OCI-LY3 (cell line): Measurements from ENCODE around the gene NLRC5.

ENCODE experiments used
- H2AFZ ChIP-seq: fragments of 200-600, 300-600 bp; shearing (Covaris generic); 2 replicates; pipeline ENCODE4 v1.6.0; 2014; ENCODE audit warnings: antibody characterized with exemption, low read depth, low read length
- H3K27ac ChIP-seq: fragments of 200-600, 300-600 bp; sonication (generic); 2 replicates; pipeline ENCODE4 v1.5.1; 2014; ENCODE audit warnings: mild to moderate bottlenecking, low read length, moderate library complexity, mixed read lengths
- H3K27me3 ChIP-seq: fragments of 200-600, 300-600 bp; sonication (generic); 2 replicates; pipeline ENCODE4 v1.6.1; 2014; ENCODE audit warnings: low read depth, low read length, mixed read lengths
- H3K36me3 ChIP-seq: fragments of 200-600, 300-600 bp; sonication (generic); replicated peaks from 2 replicates; pipeline ENCODE3; 2014; ENCODE audit warnings: low read depth, low read length, mixed read lengths
- H3K4me1 ChIP-seq: fragments of 300-600, 200-600 bp; sonication (generic); 2 replicates; pipeline ENCODE4 v1.6.1; 2014; ENCODE audit warnings: low read length, mixed read lengths
- H3K4me2 ChIP-seq: fragments of 200-600, 300-600 bp; sonication (generic); 2 replicates; pipeline ENCODE4 v1.6.1; 2014; ENCODE audit warnings: low read length, mixed read lengths
- H3K4me3 ChIP-seq: fragments of 300-600, 200-600 bp; sonication (generic); 2 replicates; pipeline ENCODE4 v1.5.1; 2014; ENCODE audit warnings: antibody characterized with exemption, mild to moderate bottlenecking, low read length, moderate library complexity
- H3K79me2 ChIP-seq: fragments of 300-600, 200-600 bp; shearing (Covaris generic); 2 replicates; pipeline ENCODE4 v1.6.1; 2014; ENCODE audit warnings: mild to moderate bottlenecking, low read length, mixed read lengths
- H3K9ac ChIP-seq: fragments of 300-600, 200-600 bp; shearing (Covaris generic); 2 replicates; pipeline ENCODE4 v1.6.0; 2014; ENCODE audit warnings: mild to moderate bottlenecking, low read length, moderate library complexity
- H3K9me3 ChIP-seq: fragments of 200-600, 300-600 bp; shearing (Covaris generic); 2 replicates; pipeline ENCODE4 v1.6.1; 2014; ENCODE audit warnings: low read length, mixed read lengths; ENCODE audit not compliant: insufficient read depth
- H4K20me1 ChIP-seq: fragments of 200-600, 300-600 bp; sonication (generic); 2 replicates; pipeline ENCODE4 v1.6.1; 2016; ENCODE audit warnings: low read length, mixed read lengths; ENCODE audit not compliant: insufficient read depth
- EZH2phosphoT487 ChIP-seq: fragments of 200-600 bp; shearing (Covaris generic); IDR thresholded peaks from 2 replicates; pipeline ENCODE4 v1.6.1; 2018; ENCODE audit warnings: antibody characterized with exemption, mixed run types, low read depth
- TF ChIP-seq, protein P1 (sequence below): fragments of 200-600, 300-600 bp; sonication (generic); IDR thresholded peaks from 2 replicates; pipeline ENCODE4 v1.5.1; 2014; ENCODE audit warnings: antibody characterized with exemption, low read length, low read depth

NLRC5 gene

GRCh38 chr16:57013902-57014301 lies 24.5 kb downstream of the NLRC5 start:
- peak overlapping the region; percentile 71 for H3K4me2 ChIP-seq
- peak overlapping the region; percentile 53 for H3K27ac ChIP-seq

DNA sequence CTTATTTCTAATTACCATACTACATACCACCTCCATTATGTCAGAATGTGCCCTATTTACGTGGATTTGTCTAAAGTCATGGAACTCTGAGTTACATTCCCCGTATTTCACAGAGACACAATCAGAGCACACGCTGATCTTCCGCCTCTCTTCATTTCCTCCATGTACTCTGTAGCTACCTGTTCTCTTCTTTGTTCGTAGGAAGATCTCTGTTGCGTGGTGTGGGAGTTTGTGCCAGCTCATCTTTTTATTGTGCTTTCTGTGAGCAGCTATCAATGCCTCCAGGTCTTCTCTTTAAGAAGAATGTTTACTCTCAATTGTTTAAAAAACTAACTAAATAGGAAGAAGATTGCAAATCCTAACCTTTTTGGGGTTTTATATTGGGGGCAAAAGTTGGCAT lies 26.9 kb downstream of the NLRC5 start:
- no peak overlapping the region for H3K4me3 ChIP-seq
- no peaks in the 10 kb centered on the region for H3K27me3 ChIP-seq
- TF ChIP-seq EZH2phosphoT487 = no peak
- TF ChIP-seq, protein P1, sequence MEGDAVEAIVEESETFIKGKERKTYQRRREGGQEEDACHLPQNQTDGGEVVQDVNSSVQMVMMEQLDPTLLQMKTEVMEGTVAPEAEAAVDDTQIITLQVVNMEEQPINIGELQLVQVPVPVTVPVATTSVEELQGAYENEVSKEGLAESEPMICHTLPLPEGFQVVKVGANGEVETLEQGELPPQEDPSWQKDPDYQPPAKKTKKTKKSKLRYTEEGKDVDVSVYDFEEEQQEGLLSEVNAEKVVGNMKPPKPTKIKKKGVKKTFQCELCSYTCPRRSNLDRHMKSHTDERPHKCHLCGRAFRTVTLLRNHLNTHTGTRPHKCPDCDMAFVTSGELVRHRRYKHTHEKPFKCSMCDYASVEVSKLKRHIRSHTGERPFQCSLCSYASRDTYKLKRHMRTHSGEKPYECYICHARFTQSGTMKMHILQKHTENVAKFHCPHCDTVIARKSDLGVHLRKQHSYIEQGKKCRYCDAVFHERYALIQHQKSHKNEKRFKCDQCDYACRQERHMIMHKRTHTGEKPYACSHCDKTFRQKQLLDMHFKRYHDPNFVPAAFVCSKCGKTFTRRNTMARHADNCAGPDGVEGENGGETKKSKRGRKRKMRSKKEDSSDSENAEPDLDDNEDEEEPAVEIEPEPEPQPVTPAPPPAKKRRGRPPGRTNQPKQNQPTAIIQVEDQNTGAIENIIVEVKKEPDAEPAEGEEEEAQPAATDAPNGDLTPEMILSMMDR = no peak
- no peak overlapping the region for H3K9ac ChIP-seq
- no peak overlapping the region for H3K4me2 ChIP-seq
- no peaks in the 10 kb centered on the region for H4K20me1 ChIP-seq
- no peak overlapping the region for H2AFZ ChIP-seq
- H3K4me1 ChIP-seq = peaks cover 36% of the 10 kb centered on the region
- no peak overlapping the region for H3K27ac ChIP-seq
- peaks cover 33% of the 10 kb centered on the region for H3K36me3 ChIP-seq
- no peaks in the 10 kb centered on the region for H3K9me3 ChIP-seq
- H3K79me2 ChIP-seq = peaks cover 18% of the 10 kb centered on the region

More at GRCh38 chr16:57013902-57014301, 24.5 kb downstream of the NLRC5 start:
- Histone ChIP-seq H4K20me1 (no peaks in the 10 kb centered on the region), H3K9ac (0 out of 2 replicates have a peak overlapping the region, but pooled peaks have one; percentile 34), H3K9me3 (no peaks in the 10 kb centered on the region), H3K36me3 (peaks cover 27% of the 10 kb centered on the region), H3K79me2 (peaks cover 28% of the 10 kb centered on the region), H3K27me3 (no peaks in the 10 kb centered on the region), H3K4me3 (0 out of 2 replicates have a peak overlapping the region, but pooled peaks have one; percentile 32), H2AFZ (no peak overlapping the region), H3K4me1 (peaks cover 55% of the 10 kb centered on the region)
- no peak for TF ChIP-seq EZH2phosphoT487
- TF ChIP-seq, protein P1 = no peak

GRCh38 chr16:57016831-57017230 lies 27.5 kb downstream of the NLRC5 start:
- no peak for TF ChIP-seq EZH2phosphoT487
- TF ChIP-seq, protein P1 = no peak
- Histone ChIP-seq H4K20me1 (no peaks in the 10 kb centered on the region), H2AFZ (no peak overlapping the region), H3K27ac (no peak overlapping the region), H3K79me2 (peaks cover 14% of the 10 kb centered on the region), H3K4me1 (peaks cover 31% of the 10 kb centered on the region), H3K9me3 (no peaks in the 10 kb centered on the region), H3K27me3 (no peaks in the 10 kb centered on the region), H3K36me3 (peaks cover 36% of the 10 kb centered on the region), H3K4me2 (no peak overlapping the region), H3K4me3 (no peak overlapping the region), H3K9ac (no peak overlapping the region)

GRCh38 chr16:57017251-57017650 lies 27.9 kb downstream of the NLRC5 start:
- no peak overlapping the region for H3K27ac ChIP-seq
- peaks cover 40% of the 10 kb centered on the region for H3K36me3 ChIP-seq
- no peak overlapping the region for H3K9ac ChIP-seq
- no peak overlapping the region for H3K4me2 ChIP-seq
- H4K20me1 ChIP-seq = no peaks in the 10 kb centered on the region
- H3K9me3 ChIP-seq = no peaks in the 10 kb centered on the region
- no peaks in the 10 kb centered on the region for H3K27me3 ChIP-seq
- H3K4me3 ChIP-seq = no peak overlapping the region
- H3K79me2 ChIP-seq = peaks cover 10% of the 10 kb centered on the region
- peaks cover 26% of the 10 kb centered on the region for H3K4me1 ChIP-seq
- no peak overlapping the region for H2AFZ ChIP-seq
- TF ChIP-seq, protein P1 = no peak
- no peak for TF ChIP-seq EZH2phosphoT487
